HG03457 (cell line): ENCODE measurements around the gene FASTKD1.
"Not testable (repeated sequence)": the region's sequence is repeated elsewhere in the genome, so short reads cannot be mapped to it uniquely, and the experiment has no call there.

ENCODE experiments used
- ATAC-seq: cut with Tn5 transposase; IDR thresholded peaks from one replicate; pipeline ENCODE4 v1.9.1; 2021; ENCODE audit warnings: moderate number of reproducible peaks; ENCODE audit not compliant: unreplicated experiment

FASTKD1 gene

DNA sequence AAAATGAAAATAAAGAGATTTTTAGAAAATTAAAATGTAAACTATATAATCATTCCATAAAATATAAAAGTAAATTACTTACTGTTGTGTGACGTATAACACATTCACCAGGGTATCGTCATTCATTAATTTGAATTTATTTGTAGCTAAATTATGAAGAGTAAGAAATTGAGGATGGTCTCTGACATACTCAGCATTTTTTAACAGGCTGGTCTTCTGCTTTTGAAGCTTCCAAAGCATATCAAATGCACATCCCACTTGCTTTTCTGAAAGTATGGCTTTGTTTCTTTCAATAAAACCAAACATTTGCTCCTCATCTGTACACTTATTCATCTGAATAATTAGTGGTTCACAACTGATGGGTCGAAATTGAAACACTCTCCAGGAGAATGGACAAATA is 2.1 kb downstream of the FASTKD1 start:
- ATAC-seq, result no peak

DNA sequence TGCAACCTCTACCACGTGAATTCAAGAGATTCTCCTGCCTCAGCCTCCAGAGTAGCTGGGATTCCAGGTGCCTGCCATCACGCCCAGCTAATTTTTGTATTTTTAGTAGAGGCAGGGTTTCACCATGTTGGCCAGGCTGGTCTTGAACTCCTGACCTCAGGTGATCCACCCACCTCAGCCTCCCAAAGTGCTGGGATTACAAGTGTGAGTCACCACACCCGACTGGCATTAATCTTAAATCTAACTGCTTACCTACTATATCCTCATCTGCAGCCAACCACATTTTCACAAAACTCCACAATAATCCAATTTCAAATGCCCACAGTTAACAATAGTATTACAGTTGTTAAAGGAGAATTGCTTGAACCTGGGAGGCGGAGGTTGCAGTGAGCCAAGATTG is 2.9 kb downstream of the FASTKD1 start:
- not testable (repeated sequence) for ATAC-seq

DNA sequence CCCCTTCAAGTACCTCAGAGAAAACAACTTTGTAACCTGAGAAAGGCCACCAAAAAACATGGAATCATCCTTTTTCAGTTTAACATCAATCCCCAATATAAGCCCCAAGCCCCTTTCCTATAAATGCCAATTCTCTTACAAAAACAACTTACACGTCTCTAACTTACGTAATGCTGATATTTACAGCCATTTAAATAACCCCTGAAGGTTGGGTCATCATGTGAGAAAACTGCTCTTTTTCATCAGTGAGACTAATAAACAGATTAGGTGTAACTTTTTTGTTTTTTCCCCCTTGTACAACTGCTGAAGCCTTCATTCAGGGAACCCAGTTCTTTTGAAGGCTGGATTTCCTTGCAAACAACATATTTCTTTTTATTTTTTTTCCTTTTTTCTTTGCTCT is 3.7 kb downstream of the FASTKD1 start:
- ATAC-seq, result no peak

DNA sequence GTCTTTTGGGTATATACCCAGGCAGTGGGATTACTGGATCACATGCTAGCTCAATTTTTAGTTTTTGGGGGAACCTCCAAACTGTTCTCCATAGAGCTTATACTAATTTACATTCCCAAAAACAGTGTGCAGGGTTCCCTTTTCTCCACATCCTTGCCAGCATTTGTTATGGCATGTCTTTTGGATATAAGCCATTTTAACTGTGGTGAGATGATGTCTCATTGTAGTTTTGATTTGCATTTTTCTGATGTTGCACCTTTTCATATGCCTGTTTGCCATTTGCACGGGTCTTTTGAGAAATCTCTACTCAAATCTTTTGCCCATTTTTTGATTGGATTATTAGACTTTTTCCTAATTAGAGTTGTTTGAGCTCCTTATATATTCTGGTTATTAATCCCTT is 8.0 kb downstream of the FASTKD1 start:
- ATAC-seq, result no peak

DNA sequence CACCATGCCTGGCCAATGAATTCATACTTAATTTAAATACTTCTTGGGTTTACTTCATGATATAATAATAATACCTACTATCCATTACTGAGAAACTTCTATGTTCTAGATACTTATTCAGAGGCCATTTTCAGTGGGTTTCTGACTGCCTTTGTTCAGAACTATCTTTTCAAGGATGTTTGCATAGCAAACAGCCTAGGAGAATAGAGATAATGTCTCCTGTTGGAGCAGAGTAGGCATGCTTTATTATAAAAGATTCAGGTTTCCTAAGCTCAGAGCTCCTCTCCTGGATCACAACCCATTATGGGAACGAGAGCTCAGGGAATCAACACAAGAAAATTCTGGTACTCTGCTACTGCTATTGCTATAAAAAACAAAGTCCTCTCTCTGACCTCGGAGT is 11.1 kb downstream of the FASTKD1 start:
- ATAC-seq, result no peak

DNA sequence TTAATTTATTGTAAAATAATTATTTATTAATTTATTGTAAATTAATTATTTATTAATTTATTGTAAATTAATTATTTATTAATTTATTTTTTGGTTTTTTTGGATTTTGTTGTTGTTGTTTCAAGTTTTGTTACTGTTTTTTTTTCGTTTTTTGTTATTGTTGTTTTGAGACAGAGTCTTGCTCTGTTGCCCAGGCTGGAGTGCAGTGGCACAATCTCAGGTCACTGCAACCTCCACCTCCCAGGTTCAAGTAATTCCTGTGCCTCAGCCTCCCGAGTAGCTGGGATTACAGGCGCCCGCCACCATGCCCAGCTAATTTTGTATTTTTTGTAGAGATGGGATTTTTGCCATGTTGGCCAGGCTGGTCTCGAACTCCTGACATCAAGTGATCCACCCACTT is 11.6 kb downstream of the FASTKD1 start:
- not testable (repeated sequence) for ATAC-seq

DNA sequence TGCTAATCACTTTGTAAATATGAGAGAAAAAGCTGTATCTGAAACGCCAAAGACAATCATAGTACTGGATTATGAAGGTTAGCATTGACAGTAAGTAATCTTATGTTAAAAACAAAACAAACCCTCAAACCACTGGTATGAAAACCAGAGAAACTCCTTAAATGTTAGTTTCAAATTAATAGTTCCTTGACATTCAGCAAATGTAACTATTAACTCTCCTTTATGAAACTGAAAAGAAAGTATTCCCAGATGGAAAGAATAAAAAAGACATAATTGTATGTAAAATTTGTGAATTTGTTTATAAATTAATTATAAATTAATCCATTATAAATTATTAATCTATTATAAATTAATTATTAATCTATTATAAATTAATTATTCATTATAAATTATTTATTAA is 12.3 kb downstream of the FASTKD1 start:
- no peak for ATAC-seq

DNA sequence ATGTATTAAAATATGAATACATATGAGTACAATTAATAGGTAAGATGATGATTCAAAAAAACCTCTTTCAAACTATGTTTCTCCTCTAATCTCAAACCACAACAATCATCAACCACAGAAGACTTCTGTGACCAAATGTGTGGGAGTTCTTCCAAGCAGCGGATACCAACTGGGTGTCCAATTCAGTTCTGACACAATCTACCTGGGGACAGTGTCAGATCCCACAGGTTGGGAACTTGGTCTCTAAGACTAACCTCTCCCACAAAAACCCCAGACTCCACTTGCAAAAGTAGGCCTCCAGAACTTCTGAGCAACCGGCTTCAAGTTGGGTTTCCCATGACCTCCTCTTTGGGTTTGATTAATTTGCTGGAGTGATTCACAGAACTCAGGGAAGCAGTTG is 26.9 kb downstream of the FASTKD1 start:
- no peak for ATAC-seq

DNA sequence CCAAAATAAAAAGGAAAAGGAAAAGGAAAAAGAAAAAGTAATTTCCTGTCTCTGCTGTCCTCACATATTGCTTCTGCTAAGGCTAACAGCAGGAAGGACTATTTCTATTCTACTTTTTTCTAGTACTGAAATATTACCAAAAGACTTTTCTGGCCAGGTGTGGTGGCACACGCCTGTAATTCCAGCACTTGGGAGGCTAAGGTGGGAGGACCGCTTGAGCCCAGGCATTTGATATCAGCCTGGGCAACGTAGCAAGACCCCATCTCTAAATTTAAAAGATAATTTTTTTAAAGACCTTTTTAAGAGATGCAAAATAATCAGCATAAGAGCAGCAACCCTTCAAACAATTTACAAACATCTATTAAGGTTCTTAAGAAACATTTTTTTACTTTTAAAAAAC is 31.2 kb downstream of the FASTKD1 start:
- ATAC-seq, result no peak

DNA sequence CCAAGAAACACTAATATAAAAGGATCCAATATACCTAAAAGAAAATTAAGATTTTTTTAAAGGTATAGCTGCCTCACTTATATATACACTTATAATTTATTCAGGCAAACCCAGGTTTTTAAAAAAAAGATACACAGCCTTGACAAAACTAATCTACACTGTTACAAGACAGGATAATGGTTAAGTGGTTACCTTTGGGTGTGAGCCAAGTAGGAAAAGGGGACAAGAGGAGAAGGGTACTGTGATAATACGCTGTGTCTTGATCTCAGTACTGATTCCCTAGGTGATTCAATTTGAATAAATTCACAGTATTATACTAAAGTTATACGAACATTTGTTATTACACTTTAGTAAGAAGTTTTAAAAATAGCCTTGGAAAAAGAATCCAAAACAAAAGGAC is 33.5 kb downstream of the FASTKD1 start:
- no peak for ATAC-seq

DNA sequence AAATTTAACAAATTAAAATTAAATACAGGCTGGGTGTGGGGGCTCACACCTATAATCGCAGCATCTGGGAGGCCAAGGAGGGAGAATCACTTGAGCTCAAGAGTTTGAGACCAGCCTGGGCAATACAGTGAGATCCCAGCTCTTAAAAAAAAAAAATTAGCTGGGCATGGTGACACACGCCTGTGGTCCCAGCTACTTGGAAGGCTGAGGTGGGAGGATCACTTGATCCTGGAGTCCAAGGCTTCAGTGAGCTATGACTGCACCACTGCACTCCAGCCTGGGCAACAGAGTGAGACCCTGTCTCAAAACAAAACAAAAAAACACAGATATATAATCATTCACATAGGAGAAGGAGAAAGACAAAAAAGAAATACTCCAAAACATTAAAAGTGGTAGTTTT is 34.2 kb downstream of the FASTKD1 start:
- not testable (repeated sequence) for ATAC-seq

DNA sequence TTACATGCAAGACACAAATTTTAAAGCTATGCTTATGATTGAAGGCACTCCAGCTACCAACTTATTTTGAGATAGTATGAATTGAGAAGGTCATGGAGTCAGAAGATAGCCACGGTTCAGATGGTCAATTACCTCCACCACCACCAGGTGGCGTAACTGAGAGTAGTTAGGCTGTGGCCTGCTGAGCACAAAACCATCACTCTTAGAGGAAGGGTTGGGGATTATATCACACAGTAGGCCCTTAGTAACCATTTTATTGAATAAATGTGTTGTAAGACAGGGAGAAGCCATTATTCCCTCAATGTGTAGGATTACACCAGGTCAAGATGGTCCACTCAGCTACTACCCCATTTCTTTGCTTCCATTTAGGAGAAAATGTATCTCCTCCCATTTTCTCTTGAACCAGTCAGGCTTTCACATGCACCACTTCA is 45.4 kb downstream of the FASTKD1 start:
- no peak for ATAC-seq

DNA sequence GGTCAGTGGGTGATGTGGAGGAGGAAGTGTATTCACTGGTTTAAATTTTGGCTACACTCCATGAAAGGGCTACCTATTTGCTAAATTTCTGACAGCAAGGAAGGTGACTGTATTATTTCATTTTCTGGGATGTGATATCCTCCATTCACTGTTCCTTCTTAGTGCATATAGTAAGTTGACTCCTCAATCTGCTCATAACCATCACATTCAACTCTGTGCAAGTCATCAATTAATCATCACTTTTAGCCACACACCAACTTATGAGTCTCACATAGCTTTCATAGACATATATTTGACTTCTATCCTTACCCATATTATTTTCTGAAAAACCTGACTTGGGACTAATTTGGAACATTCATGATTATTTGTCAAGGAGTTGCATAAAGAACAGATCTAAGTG is 47.2 kb downstream of the FASTKD1 start:
- no peak for ATAC-seq

DNA sequence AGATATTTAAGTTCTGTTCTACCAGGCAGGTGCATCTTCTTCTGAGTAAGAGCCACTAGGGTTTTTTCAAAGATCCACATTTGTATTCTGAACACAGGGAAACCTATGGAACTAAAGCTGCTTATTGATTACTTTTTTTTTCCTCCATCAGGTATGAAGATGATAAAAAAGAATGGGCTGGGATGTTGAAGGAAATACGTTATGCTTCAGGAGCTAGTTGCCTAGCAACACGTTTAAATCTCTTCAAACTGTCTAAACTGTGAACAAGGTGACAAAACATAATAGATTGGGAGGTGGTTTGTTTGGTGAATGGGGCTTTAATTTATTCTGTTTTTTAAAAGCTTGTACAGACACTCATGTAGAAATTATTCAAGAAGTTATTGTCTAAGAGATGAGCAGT is 48.2 kb downstream of the FASTKD1 start:
- no peak for ATAC-seq

DNA sequence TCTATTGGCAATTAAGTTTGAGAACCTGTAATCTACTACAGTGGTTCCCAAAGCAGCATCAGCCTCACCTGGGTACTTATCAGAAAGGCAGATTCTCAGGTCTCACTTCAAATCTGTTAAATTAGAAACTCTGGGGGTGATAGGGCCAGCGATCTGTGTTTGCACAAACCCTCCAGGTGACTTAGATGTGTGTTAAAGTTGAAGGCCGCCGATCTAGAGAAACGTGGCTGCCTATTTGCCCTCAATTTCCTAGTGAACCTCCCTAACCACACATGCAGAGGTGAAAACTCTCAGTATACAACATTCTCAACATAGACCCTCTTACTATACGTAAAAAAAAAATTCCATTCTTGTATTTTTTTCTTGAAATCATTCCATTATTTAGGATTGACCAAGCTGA is 50.0 kb downstream of the FASTKD1 start:
- no peak for ATAC-seq

DNA sequence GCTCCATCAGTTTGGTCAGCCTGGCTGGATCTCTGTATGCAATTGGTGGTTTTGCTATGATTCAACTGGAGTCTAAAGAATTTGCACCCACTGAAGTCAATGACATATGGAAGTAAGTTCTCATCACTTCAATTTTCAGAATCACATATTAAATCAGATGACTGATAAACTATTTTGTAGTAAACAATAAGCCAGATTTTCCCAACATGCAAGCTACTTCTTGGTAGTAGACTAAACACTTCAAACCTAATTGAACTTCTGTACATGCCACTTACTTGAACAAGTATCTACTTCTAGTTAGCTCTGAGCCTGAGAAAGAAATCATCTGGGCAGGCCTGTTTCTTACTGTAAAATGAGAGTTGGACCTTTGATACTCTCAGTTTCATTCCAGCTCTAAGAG is 52.8 kb downstream of the FASTKD1 start:
- ATAC-seq, result no peak

DNA sequence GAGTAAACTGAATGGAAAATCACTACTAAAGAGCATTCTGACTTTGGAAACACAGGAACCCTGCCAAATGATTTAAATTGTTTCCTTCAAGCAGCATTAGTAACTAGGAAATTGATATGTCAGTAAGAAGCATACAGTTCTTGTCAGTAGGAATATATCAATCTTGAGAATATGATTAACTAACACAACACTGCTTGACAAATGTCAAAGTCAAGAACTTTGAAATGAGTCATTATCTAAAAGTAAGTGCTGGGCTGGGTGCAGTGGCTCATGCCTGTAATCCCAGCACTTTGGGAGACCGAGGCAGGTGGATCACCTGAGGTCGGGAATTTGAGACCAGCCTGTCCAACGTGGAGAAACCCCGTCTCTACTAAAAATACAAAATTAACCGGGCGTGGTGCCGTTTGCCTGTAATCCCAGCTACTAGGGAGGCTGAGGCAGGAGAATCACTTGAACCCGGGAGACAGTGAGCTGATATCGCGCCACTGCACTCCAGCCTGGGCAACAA is 57.1 kb downstream of the FASTKD1 start:
- ATAC-seq, result not testable (repeated sequence)

DNA sequence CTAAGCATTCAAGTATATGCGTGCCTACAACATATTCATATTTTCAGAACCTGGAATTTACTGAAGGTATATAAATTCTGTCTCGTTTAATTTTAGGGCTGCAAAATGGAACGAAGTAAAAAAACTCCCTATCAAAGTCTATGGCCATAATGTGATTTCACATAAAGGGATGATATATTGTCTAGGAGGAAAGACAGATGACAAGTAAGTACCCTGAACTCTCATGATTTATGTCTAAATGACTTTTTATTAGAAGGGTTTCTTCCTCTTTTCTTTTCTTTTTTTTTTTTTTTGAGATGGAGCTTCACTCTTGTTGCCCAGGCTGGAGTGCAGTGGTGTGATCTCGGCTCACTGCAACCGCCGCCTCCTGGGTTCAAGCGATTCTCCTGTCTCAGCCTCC is 58.9 kb downstream of the FASTKD1 start:
- ATAC-seq, result not testable (repeated sequence)

DNA sequence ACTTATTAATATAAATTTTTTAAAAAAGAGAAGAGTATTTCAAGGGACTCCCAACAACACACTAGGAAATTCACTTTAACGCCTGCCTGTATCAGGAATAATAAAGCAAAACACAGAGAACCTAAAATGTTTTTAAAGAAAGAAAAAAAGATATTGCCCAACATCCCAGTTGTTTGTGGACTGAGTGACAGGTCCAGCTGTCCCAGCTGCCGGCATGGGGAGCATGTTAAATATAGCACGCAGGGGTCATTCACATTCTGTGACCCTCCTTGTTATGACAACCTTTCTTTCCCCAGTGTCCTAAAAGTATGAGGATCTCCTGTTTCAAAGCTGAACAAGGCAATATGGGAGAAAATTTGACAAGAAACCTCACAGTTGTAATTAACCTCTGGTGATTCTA is 59.7 kb downstream of the FASTKD1 start:
- no peak for ATAC-seq

DNA sequence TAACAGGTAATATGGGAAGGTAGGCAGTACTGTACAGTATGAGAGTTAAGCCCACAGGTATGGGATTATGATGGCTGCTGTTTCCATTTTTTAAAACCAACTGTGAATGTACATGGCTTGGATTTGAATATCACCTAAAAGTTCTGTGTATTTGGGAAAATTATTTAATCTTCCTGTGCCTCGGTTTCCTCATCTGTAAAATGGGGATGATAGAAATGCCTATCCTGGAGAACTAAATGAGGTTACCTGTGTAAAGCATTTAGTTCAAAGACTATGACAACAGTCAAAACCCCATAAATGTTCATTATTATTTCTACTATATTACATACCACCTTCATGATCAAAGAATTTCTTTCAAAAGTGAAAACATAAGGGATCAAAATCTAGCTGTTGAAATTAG is 60.6 kb downstream of the FASTKD1 start:
- ATAC-seq, result no peak

DNA sequence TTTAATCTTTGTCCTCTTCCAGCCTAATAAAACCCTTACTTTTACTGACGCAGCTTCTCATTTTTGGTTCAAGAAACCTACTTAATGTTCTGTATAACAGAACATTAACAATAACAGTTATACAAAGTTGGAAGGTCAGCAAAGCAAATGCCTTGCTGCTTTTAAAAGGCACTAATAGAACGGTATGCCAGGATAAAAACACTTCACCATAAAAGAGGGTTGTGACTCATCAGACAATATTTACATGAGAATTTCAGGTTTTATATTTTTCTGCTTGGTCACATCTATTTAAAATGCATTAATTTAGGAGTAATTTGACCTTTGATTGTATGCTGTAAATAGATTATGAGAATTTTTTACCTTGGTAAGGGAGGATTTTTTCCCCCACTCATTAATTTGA is 61.1 kb downstream of the FASTKD1 start:
- no peak for ATAC-seq

DNA sequence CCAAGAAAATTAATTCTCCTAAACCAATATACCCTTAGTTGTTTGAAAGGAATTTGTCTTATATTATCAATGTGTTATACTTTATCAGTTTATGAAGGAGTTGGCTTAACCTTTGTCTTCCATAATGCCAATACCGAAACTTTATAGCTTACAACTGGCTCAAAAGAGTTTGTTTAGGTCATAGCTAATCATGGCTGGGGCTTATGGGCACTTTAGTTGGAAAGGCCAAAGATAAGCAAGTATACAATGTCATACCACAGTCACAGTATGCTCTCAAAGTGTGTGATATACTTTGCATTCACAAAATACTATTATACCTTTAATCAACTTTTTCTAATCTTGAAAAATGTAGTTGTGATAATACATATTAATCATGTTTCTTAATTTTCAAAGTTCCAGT is 61.8 kb downstream of the FASTKD1 start:
- no peak for ATAC-seq

DNA sequence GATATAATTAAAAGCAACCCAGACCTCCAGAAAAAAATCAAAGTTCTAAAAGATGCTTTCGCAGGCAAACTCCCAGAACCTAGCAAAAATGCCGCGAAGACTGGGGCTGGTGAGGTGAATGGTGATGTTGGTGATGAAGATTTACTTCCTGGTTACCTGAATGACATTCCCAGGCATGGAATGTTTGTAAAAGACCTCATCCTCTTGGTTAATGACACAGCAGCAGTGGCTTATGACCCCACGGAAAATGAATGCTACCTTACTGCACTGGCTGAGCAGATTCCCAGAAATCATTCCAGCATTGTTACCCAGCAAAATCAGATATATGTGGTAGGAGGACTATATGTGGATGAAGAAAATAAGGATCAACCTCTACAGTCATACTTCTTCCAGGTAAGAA is 63.2 kb downstream of the FASTKD1 start:
- ATAC-seq, result no peak

DNA sequence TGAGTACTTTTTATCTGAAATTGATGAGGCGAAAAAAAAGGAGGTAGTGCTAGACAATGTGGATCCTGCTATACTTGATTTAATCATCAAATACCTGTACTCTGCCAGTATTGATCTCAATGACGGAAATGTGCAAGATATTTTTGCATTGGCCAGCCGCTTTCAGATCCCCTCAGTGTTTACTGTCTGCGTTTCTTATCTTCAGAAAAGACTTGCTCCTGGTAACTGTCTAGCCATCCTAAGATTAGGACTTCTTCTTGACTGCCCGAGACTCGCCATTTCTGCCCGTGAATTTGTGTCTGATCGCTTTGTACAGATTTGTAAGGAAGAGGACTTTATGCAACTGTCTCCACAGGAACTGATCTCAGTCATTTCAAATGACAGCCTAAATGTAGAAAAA is 63.7 kb downstream of the FASTKD1 start:
- ATAC-seq, result no peak
